Activated CD8-positive, alpha-beta memory T cell treated with anti-CD3 and anti-CD28 coated beads for 36 hours (primary cell): ENCODE measurements around the gene SCGB3A1. TPM values are rescaled to one million over a fixed set of nuclear protein-coding genes. Genes with fewer than 3 reads are reported as not detected.

Source experiments
- CTCF ChIA-PET: fragments of 350-600 bp; sonication (Branson Sonifier 250); formaldehyde crosslinking; loops from one replicate; lab custom pipeline; 2021; ENCODE audit warnings: antibody characterized with exemption; lab: Charles Lee
- POLR2A ChIA-PET: fragments of 350-600 bp; sonication (Branson Sonifier 250); formaldehyde crosslinking; loops from one replicate; lab custom pipeline; 2021; ENCODE audit warnings: antibody characterized with exemption; lab: Charles Lee
- total RNA-seq, 2 experiments: library from RNA; stranded (reverse); gene quantifications; one replicate each; pipeline ENCODE4 v1.2.3, GENCODE V29; 2021

The SCGB3A1 gene
- total RNA-seq, 2 experiments from 2014 or later, result 0.38 to 0.75 TPM

- ChIA-PET CTCF (no interaction called here), POLR2A (no interaction called here)
These were observed 35.5 kb upstream of the SCGB3A1 start for GRCh38 chr5:180626661-180627385.

- ChIA-PET POLR2A (no interaction called here), CTCF (no interaction called here)
These were observed 34.7 kb upstream of the SCGB3A1 start for GRCh38 chr5:180625791-180626660.

DNA sequence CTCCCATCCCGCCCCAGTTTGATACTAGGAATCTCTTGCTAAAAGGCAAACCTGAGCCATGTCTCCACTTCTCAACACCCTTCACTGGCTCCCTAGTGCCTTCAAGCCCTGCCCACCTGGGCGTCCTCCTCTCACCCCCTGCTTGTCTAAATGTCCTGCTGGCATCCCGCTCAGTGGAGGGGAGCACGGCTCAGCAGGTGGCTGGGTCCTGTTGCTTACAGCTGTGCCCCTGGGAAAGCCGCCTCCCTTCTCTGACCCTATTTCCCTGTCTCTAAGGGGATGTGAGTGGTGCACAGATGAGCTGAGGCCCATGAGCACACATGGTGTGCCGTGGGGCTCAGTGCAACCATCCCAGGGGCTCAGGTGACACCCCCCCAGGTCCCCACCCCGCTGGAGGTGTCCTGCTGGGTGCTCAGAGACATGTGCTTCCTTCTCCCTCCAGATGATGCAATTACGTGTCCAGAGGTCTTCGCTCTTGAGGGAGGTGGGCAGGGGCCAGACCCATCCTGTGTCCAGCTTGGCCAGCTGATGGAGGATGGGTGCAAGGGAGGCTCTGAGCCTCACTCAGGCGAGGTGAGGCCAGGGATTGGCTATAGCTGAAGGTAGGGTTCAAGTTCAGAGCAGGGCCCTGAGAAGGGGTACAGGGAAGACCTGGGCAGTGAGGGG, 34.0 kb upstream of the SCGB3A1 start:
- ChIA-PET POLR2A (no interaction called here), CTCF (no interaction called here)

- ChIA-PET CTCF (interaction anchor here (0.7 kb wide), 1 partner anchor 66 kb away, joined by 3 read pairs; no protein-coding TSS in a partner anchor), POLR2A (interaction anchor here (0.6 kb wide), 1 partner anchor 27 kb away, joined by 3 read pairs; no protein-coding TSS in a partner anchor)
These were observed 33.3 kb upstream of the SCGB3A1 start for GRCh38 chr5:180624587-180624986.

- ChIA-PET POLR2A (no interaction called here), CTCF (interaction anchor here (0.7 kb wide), 1 partner anchor 67 kb away, joined by 3 read pairs; no protein-coding TSS in a partner anchor)
These were observed 32.5 kb upstream of the SCGB3A1 start for GRCh38 chr5:180623844-180624243.

- POLR2A ChIA-PET, result no interaction called here
- CTCF ChIA-PET, result no interaction called here
These were observed 32.1 kb upstream of the SCGB3A1 start for GRCh38 chr5:180623411-180623834.

DNA sequence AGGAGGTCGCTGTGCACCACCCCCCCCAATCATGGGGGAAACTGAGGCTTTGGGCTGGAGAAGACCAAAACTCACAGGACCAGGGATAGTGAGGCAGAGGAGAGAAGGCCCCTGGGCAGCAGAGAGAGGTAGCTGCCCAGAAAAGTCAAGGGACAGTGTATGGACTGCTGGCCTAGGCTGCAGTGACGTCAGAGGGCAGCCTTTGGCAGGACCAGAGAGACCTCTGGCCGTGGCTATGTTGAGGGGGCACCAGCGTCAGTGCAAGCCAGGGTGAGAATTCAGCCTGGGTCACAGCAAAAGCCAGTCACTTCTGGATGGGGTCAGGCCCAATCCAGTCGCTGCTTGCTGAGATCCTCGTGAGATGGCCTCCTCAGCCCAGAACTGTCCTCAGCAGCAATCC, 31.6 kb upstream of the SCGB3A1 start:
- CTCF ChIA-PET, result no interaction called here

GRCh38 chr5:180621311-180621710, 30.0 kb upstream of the SCGB3A1 start:
- ChIA-PET CTCF (no interaction called here), POLR2A (no interaction called here)

More for the DNA sequence above, 31.6 kb upstream of the SCGB3A1 start:
- POLR2A ChIA-PET, result no interaction called here

- CTCF ChIA-PET, result no interaction called here
- POLR2A ChIA-PET, result no interaction called here
These were observed 28.7 kb upstream of the SCGB3A1 start for GRCh38 chr5:180620014-180620413.

GRCh38 chr5:180619563-180619915, 28.2 kb upstream of the SCGB3A1 start:
- CTCF ChIA-PET, result interaction anchor here (1.1 kb wide), 1 partner anchor 13 kb away, joined by 4 read pairs; no protein-coding TSS in a partner anchor
- POLR2A ChIA-PET, result no interaction called here

DNA sequence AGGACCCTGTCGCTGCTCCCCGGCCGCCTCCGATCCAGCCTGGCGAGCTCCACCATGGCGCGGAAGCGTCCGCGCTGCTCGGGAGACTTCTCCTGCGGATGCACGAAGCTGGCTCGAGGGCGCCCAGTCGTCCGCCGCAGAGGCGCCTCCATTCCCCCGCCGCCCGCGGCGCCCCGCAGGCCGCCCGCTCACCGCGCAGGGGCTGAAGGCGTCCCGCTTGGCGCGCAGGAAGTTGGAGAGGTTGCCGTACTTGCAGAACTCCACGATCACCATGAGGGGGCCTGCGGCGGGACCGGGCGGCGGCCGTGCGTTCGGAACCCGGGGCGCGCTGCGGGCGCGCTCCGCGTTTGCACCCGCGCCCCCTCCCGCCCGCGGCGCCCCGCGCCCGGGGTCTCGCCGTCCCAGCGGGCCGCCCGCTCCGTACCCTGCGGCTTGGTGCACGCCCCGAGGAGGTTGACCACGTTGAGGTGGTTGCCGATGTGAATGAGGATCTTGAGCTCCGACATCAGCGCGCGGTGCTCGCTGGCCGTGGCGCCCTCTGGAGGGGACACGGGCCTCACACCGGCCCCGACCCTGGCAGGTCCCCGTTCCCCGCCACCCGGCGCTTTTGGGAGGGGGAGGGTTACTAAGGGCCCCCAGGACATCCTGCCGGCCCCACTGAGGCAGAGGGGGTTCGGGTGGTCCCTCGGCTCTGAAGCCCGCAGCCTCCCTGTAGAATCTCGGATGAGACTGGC, 27.7 kb upstream of the SCGB3A1 start:
- ChIA-PET CTCF (interaction anchor here (1.1 kb wide), 1 partner anchor 14 kb away, joined by 4 read pairs; no protein-coding TSS in a partner anchor), POLR2A (interaction anchor here (0.5 kb wide), 1 partner anchor 15 kb away, joined by 9 read pairs; no protein-coding TSS in a partner anchor)

DNA sequence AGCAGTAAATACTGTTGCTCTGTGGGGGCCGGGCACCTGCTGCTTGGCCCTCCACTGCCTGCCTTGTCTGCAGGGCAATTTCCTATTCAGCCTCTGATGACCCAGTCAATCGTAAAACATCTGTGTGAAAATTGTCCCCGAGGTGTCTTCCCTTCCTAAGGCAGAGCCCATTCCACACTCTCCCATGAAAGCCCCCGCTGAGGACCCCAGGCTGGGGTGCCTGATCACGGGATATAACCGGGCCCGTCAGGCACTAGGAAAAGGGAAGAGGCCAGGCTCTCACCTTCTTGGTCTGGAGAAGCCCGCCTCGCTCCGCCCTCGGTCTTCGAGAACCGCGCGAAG, 27.2 kb upstream of the SCGB3A1 start:
- CTCF ChIA-PET, result interaction anchor here (1.1 kb wide), 1 partner anchor 15 kb away, joined by 4 read pairs; no protein-coding TSS in a partner anchor
- POLR2A ChIA-PET, result interaction anchor here (0.5 kb wide), 1 partner anchor 16 kb away, joined by 9 read pairs; no protein-coding TSS in a partner anchor

- CTCF ChIA-PET, result interaction anchor here (1.5 kb wide), 1 partner anchor 30 kb away, joined by 3 read pairs; no protein-coding TSS in a partner anchor
- POLR2A ChIA-PET, result no interaction called here
These were observed 22.5 kb upstream of the SCGB3A1 start for GRCh38 chr5:180613814-180614188.

DNA sequence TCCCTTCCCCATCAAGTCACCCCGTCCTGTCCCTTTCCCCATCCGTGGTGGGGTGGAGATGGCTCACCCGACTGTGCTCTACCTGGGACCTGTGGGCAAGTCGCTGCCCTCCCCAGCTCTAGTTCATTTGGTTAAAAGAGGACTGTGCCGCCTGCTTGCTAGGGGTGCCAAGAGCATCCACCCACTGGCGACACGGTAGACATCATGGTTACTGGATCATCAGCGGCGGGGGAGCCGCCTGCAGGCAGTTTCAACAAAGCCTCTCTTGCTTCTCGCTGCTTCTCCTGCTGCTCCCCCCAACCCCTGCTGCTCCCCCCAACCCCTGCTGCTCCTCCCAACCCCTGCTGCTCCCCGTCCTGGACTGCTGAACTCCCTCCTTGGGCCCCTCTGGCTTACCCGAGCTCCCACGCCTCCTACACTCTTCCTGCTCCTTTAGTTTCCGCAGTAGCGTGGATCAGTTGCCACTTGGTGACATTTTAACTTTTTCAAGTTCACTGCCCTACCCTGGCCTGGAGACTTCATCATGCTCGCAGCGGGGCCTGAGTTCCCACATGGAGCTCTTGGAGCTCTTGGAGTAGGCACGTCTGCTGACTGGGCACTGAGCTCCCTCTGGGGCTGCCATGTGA, 22.0 kb upstream of the SCGB3A1 start:
- ChIA-PET POLR2A (no interaction called here), CTCF (interaction anchor here (1.5 kb wide), 1 partner anchor 30 kb away, joined by 3 read pairs; no protein-coding TSS in a partner anchor)

GRCh38 chr5:180612683-180613082, 21.4 kb upstream of the SCGB3A1 start:
- POLR2A ChIA-PET, result no interaction called here
- CTCF ChIA-PET, result interaction anchor here (1.5 kb wide), 1 partner anchor 29 kb away, joined by 3 read pairs; no protein-coding TSS in a partner anchor

DNA sequence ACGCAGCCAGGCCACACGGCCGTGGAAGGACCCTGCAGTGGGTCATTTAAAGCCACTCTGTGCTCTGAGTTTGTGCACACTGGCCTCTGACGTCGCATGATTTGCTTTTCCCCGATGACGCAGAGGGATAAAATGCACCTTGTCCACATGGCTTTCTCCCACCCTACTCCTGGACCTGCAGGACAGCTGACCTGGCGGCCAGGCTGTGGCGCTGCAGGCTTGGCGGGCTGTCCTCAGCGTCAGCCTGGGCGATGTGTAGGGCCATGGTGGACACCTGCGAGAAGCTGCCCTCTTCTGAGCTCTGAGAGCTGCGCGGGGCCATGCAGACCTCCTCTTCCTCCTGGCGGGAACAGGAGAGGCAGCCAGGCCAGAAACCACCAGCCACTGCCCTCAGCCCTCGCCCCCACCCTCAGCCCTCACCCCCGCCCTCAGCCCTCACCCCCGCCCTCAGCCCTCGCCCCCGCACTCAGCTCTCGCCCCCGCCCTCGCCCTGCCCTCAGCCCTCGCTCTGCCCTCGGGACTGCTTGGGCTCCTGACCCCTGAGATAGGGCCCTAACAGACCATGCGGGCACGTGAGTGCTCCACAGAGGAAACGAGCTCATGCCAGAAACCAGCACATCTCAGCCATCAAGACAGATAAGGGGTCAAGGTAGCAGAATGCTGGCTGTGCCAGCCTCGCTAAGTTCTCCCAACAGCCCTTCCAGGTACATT, 20.0 kb upstream of the SCGB3A1 start:
- ChIA-PET POLR2A (no interaction called here), CTCF (no interaction called here)

DNA sequence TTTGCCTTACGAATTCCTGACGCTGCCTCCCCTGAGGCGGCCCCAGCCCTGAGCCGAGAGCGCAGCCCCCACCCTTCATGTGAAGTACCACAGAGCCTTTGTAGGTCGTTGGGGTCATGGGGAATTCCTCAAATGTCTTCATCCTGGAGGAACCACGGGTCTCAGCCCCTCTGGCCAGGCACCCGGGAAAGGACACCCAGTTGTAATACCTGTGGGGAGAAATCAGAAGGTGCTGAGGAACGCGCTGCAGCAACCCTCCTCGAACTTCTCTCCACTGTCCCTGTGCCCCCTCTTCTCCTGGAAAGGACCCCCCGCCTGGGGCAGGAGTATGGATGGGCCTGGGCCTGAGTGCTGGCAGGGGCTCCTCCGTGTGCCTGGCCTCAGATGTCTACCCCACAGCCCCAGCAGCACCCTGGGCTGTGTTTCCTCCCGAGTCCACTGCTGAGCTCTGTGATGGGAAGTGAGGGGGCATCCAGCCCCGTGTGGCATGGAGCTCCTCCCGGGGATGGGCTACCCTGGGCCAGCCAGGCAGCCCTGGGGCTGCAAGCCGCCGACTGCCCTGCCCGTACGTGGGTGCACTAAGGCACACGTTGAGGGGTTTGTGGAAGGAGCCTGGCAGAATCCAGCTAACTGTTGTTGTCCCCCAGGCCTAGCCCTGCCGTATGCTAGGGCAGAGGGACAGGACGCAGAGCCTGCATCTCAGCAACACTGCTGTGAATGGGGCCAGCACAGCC, 18.7 kb upstream of the SCGB3A1 start:
- ChIA-PET CTCF (no interaction called here), POLR2A (no interaction called here)
